HG03045 (cell line): ENCODE data around the gene OR4D2.
"Not testable (repeated sequence)": the region's sequence is repeated elsewhere in the genome, so short reads cannot be mapped to it uniquely, and the experiment has no call there.

Experiments used
- ATAC-seq: cut with Tn5 transposase; IDR thresholded peaks from one replicate; pipeline ENCODE4 v1.9.1; 2021; ENCODE audit warnings: mild to moderate bottlenecking, moderate library complexity; ENCODE audit not compliant: unreplicated experiment

OR4D2 gene

GRCh38 chr17:58166682-58167081, at the start of gene OR4D2:
Gene OR4D2, plus strand, starts transcription at chr17:58166982. Its CDS starts 2,674 bp downstream, at chr17:58169656.
- ATAC-seq, result no peak

- no peak for ATAC-seq
Observed at GRCh38 chr17:58117382-58117781, 49.4 kb upstream of the OR4D2 start.

- no peak for ATAC-seq
Observed at GRCh38 chr17:58119491-58119890, 47.3 kb upstream of the OR4D2 start.

GRCh38 chr17:58120195-58120822, 46.5 kb upstream of the OR4D2 start:
- ATAC-seq, result no peak

GRCh38 chr17:58121925-58122324, 44.9 kb upstream of the OR4D2 start:
- no peak for ATAC-seq

GRCh38 chr17:58127846-58128245, 38.9 kb upstream of the OR4D2 start:
- no peak for ATAC-seq

GRCh38 chr17:58132697-58133096, 34.1 kb upstream of the OR4D2 start:
- ATAC-seq, result not testable (repeated sequence)

- ATAC-seq, result no peak
Observed at GRCh38 chr17:58136669-58137279, 30.0 kb upstream of the OR4D2 start.

- no peak for ATAC-seq
Observed at GRCh38 chr17:58141505-58141904, 25.3 kb upstream of the OR4D2 start.

- ATAC-seq, result not testable (repeated sequence)
Observed at GRCh38 chr17:58143335-58143734, 23.4 kb upstream of the OR4D2 start.

GRCh38 chr17:58144801-58145200, 22.0 kb upstream of the OR4D2 start:
- ATAC-seq, result no peak

- no peak for ATAC-seq
Observed at GRCh38 chr17:58147930-58148434, 18.8 kb upstream of the OR4D2 start, which contains the start of gene OR4D1. Gene OR4D1, plus strand, starts transcription at chr17:58148384. Its CDS starts 6,770 bp downstream, at chr17:58155154.

GRCh38 chr17:58148609-58149008, 18.2 kb upstream of the OR4D2 start:
- ATAC-seq, result no peak

GRCh38 chr17:58150394-58150793, 16.4 kb upstream of the OR4D2 start:
- ATAC-seq, result no peak

GRCh38 chr17:58153046-58153445, 13.7 kb upstream of the OR4D2 start:
- ATAC-seq, result no peak

- ATAC-seq, result no peak
Observed at GRCh38 chr17:58153671-58154070, 13.1 kb upstream of the OR4D2 start.

- no peak for ATAC-seq
Observed at GRCh38 chr17:58156839-58157803, 9.7 kb upstream of the OR4D2 start.

GRCh38 chr17:58158181-58158580, 8.6 kb upstream of the OR4D2 start:
- ATAC-seq, result no peak

- ATAC-seq, result no peak
Observed at GRCh38 chr17:58161566-58161965, 5.2 kb upstream of the OR4D2 start.

GRCh38 chr17:58165981-58166380, 801 bp upstream of the OR4D2 start:
- ATAC-seq, result no peak

GRCh38 chr17:58170622-58171021, 3.8 kb downstream of the OR4D2 start:
- no peak for ATAC-seq
